K562 (cell line): ENCODE measurements around the gene NACA. TPM values are rescaled to one million over a fixed set of nuclear protein-coding genes. Genes with fewer than 3 reads are reported as not detected.

Experiments
- GATAD2B ChIP-seq: fragments of 450-650 bp; IDR thresholded peaks from 2 replicates; pipeline ENCODE4 v1.6.1; 2017; ENCODE audit warnings: mild to moderate bottlenecking, borderline replicate concordance
- KAT7 ChIP-seq: sonication (generic); formaldehyde crosslinking; IDR thresholded peaks from 2 replicates; pipeline ENCODE4 v1.8.0; 2022; ENCODE audit warnings: missing genetic modification reagents, mild to moderate bottlenecking, borderline replicate concordance
- MTA1 ChIP-seq: fragments of 450-650 bp; IDR thresholded peaks from 2 replicates; pipeline ENCODE4 v1.6.1; 2017; ENCODE audit warnings: borderline replicate concordance
- NFE2 ChIP-seq: IDR thresholded peaks from 2 replicates; pipeline ENCODE4 v1.6.1; 2014; ENCODE audit warnings: antibody characterized with exemption, low read depth
- RNF2 ChIP-seq: sonication (generic); IDR thresholded peaks from 2 replicates; pipeline ENCODE4 v1.6.1; 2016
- polyA plus RNA-seq, 8 experiments: library from polyadenylated mRNA; depleted of rRNA in 4 of 8; stranded (reverse) in 5 of 8; unstranded in 3 of 8; fragments of >200 nt; fragmentation: Nextera tagmentation in 2 of 8; fragmentation: Illumina TruSeq in 1 of 8; extraction: Ambion mirVana in 2 of 8; extraction: Trizol in 1 of 8; gene quantifications; 2 replicates each; pipeline versions ENCODE4 v1.2.1 to v1.2.3, GENCODE V29; 2011 to 2014; ENCODE audit warnings: inconsistent platforms in 1 of 8, missing spikeins in 1 of 8
- total RNA-seq, 7 experiments: library from RNA; depleted of rRNA in 6 of 7; stranded (reverse); fragments of >200 nt in 6 of 7; fragmentation: Illumina TruSeq in 2 of 7; extraction: Trizol in 2 of 7; gene quantifications; 2 replicates each; pipeline versions ENCODE4 v1.2.1 to v1.2.3, GENCODE V29; 2011 to 2021; ENCODE audit warnings: low replicate concordance in 1 of 7
- TF ChIP-seq, protein P1 (sequence below): fragments of 450-650 bp; IDR thresholded peaks from 2 replicates; pipeline ENCODE4 v1.6.1; 2016; ENCODE audit warnings: low read depth
- TF ChIP-seq, protein P2 (sequence below), 2 experiments: fragments of 450-650 bp; conservative IDR thresholded peaks; 2 replicates each; pipeline ENCODE4 v1.6.1; 2017; ENCODE audit warnings: mild to moderate bottlenecking in 2 of 2, moderate library complexity in 2 of 2
- TF ChIP-seq, protein P3 (sequence below): fragments of 450-650 bp; IDR thresholded peaks from 2 replicates; pipeline ENCODE4 v1.6.1; 2016
- TF ChIP-seq, protein P4 (sequence below): fragments of 450-650 bp; IDR thresholded peaks from 2 replicates; pipeline ENCODE4 v1.6.1; 2016; ENCODE audit warnings: borderline replicate concordance
- TF ChIP-seq, protein P5 (sequence below): fragments of 250-450 bp; sonication (Bioruptor Pico); IDR thresholded peaks from 2 replicates; pipeline ENCODE4 v1.5.0; 2022; ENCODE audit warnings: mild to moderate bottlenecking

The NACA gene
- total and polyA plus RNA-seq, 9 of the 15 experiments (the other 6 are each of a cell fraction or from before 2014, with no cell fraction given): 1,030 to 2,416 (median 1,645) TPM

DNA sequence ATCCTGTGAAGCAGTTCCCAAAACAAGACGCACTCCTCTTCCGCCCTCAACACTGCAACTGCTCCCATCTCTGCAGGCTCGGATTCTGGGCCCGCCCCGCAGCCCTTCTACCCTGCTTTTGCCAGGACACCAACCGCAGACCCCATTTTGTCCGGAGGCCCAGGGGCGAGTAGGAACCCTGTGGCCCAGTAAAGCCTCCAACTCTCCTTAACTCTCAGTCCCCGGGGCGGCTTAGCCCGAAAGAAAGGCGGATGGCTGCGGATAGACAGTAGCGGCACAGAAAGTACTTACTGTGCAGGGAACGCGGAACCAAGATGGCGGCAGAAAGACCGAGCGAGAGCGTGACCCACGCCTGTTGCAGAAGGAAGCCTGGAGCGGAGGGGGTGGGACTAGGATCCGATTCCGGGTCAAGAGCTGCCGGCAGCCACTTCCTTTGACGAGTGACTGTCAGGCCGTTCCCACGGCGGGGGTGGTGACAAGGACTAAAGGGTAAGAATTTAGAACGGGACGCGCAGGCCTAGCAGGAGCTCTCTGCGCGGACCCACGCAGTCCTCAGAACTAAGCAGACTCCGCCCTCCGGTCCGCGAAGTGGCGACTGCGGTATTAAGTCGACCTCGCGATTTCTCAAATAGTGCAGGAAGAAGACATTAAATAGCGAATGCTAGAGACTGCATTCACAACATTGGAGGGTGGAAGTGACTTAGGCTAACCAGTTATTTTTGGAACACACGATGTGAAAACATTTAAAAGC lies at the start of gene NACA (continued):
- TF ChIP-seq, protein P1, sequence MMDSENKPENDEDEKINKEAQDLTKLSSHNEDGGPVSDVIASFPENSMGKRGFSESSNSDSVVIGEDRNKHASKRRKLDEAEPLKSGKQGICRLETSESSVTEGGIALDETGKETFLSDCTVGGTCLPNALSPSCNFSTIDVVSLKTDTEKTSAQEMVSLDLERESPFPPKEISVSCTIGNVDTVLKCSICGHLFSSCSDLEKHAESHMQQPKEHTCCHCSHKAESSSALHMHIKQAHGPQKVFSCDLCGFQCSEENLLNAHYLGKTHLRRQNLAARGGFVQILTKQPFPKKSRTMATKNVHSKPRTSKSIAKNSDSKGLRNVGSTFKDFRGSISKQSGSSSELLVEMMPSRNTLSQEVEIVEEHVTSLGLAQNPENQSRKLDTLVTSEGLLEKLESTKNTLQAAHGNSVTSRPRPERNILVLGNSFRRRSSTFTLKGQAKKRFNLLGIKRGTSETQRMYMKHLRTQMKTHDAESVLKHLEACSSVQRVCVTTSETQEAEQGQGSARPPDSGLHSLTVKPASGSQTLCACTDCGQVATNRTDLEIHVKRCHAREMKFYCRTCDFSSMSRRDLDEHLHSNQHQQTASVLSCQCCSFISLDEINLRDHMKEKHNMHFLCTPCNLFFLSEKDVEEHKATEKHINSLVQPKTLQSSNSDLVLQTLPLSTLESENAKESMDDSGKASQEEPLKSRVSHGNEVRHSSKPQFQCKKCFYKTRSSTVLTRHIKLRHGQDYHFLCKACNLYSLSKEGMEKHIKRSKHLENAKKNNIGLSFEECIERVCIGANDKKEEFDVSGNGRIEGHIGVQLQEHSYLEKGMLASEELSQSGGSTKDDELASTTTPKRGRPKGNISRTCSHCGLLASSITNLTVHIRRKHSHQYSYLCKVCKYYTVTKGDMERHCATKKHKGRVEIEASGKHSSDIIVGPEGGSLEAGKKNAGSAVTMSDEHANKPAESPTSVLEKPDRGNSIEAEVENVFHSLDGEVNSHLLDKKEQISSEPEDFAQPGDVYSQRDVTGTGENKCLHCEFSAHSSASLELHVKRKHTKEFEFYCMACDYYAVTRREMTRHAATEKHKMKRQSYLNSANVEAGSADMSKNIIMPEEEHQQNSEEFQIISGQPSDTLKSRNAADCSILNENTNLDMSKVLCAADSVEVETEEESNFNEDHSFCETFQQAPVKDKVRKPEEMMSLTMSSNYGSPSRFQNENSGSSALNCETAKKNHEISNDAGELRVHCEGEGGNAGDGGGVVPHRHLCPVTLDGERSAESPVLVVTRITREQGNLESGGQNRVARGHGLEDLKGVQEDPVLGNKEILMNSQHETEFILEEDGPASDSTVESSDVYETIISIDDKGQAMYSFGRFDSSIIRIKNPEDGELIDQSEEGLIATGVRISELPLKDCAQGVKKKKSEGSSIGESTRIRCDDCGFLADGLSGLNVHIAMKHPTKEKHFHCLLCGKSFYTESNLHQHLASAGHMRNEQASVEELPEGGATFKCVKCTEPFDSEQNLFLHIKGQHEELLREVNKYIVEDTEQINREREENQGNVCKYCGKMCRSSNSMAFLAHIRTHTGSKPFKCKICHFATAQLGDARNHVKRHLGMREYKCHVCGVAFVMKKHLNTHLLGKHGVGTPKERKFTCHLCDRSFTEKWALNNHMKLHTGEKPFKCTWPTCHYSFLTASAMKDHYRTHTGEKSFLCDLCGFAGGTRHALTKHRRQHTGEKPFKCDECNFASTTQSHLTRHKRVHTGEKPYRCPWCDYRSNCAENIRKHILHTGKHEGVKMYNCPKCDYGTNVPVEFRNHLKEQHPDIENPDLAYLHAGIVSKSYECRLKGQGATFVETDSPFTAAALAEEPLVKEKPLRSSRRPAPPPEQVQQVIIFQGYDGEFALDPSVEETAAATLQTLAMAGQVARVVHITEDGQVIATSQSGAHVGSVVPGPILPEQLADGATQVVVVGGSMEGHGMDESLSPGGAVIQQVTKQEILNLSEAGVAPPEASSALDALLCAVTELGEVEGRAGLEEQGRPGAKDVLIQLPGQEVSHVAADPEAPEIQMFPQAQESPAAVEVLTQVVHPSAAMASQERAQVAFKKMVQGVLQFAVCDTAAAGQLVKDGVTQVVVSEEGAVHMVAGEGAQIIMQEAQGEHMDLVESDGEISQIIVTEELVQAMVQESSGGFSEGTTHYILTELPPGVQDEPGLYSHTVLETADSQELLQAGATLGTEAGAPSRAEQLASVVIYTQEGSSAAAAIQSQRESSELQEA: no peak
- TF ChIP-seq, protein P2, sequence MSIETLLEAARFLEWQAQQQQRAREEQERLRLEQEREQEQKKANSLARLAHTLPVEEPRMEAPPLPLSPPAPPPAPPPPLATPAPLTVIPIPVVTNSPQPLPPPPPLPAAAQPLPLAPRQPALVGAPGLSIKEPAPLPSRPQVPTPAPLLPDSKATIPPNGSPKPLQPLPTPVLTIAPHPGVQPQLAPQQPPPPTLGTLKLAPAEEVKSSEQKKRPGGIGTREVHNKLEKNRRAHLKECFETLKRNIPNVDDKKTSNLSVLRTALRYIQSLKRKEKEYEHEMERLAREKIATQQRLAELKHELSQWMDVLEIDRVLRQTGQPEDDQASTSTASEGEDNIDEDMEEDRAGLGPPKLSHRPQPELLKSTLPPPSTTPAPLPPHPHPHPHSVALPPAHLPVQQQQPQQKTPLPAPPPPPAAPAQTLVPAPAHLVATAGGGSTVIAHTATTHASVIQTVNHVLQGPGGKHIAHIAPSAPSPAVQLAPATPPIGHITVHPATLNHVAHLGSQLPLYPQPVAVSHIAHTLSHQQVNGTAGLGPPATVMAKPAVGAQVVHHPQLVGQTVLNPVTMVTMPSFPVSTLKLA (conservative IDR thresholded peaks at IDR 0.05): peak; percentile 88 to 93
- TF ChIP-seq, protein P3, sequence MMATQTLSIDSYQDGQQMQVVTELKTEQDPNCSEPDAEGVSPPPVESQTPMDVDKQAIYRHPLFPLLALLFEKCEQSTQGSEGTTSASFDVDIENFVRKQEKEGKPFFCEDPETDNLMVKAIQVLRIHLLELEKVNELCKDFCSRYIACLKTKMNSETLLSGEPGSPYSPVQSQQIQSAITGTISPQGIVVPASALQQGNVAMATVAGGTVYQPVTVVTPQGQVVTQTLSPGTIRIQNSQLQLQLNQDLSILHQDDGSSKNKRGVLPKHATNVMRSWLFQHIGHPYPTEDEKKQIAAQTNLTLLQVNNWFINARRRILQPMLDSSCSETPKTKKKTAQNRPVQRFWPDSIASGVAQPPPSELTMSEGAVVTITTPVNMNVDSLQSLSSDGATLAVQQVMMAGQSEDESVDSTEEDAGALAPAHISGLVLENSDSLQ: peak; percentile 98
- TF ChIP-seq, protein P4, sequence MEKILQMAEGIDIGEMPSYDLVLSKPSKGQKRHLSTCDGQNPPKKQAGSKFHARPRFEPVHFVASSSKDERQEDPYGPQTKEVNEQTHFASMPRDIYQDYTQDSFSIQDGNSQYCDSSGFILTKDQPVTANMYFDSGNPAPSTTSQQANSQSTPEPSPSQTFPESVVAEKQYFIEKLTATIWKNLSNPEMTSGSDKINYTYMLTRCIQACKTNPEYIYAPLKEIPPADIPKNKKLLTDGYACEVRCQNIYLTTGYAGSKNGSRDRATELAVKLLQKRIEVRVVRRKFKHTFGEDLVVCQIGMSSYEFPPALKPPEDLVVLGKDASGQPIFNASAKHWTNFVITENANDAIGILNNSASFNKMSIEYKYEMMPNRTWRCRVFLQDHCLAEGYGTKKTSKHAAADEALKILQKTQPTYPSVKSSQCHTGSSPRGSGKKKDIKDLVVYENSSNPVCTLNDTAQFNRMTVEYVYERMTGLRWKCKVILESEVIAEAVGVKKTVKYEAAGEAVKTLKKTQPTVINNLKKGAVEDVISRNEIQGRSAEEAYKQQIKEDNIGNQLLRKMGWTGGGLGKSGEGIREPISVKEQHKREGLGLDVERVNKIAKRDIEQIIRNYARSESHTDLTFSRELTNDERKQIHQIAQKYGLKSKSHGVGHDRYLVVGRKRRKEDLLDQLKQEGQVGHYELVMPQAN: peak; percentile 91
- peak; percentile 31; the same call in 1 of the 2 replicates for TF ChIP-seq RNF2
- peak; percentile 68; the same call in 1 of the 2 replicates for TF ChIP-seq MTA1
- TF ChIP-seq NFE2: peak; percentile 41; the same call in 1 of the 2 replicates
- TF ChIP-seq, protein P5, sequence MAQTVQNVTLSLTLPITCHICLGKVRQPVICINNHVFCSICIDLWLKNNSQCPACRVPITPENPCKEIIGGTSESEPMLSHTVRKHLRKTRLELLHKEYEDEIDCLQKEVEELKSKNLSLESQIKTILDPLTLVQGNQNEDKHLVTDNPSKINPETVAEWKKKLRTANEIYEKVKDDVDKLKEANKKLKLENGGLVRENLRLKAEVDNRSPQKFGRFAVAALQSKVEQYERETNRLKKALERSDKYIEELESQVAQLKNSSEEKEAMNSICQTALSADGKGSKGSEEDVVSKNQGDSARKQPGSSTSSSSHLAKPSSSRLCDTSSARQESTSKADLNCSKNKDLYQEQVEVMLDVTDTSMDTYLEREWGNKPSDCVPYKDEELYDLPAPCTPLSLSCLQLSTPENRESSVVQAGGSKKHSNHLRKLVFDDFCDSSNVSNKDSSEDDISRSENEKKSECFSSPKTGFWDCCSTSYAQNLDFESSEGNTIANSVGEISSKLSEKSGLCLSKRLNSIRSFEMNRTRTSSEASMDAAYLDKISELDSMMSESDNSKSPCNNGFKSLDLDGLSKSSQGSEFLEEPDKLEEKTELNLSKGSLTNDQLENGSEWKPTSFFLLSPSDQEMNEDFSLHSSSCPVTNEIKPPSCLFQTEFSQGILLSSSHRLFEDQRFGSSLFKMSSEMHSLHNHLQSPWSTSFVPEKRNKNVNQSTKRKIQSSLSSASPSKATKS: no peak
- TF ChIP-seq KAT7: peak; percentile 99
- peak; percentile 82; the same call in 1 of the 2 replicates for TF ChIP-seq GATAD2B
